Effector CD4-positive, alpha-beta T cell (primary cell): ENCODE data around the gene MAFF.

Experiments
- DNase-seq: peaks from one replicate; pipeline ENCODE4 v3.0.0-alpha.2; 2020

MAFF gene

GRCh38 chr22:38250643-38251340 lies 49.0 kb downstream of the MAFF start:
- DNase-seq = no peak

GRCh38 chr22:38251341-38251692 lies 49.5 kb downstream of the MAFF start:
- DNase-seq = no peak

GRCh38 chr22:38255697-38256096 lies 53.9 kb downstream of the MAFF start:
- no peak for DNase-seq

GRCh38 chr22:38257181-38257580 lies 55.4 kb downstream of the MAFF start:
- DNase-seq = no peak

GRCh38 chr22:38257650-38258250 lies 56.0 kb downstream of the MAFF start:
- no peak for DNase-seq

DNA sequence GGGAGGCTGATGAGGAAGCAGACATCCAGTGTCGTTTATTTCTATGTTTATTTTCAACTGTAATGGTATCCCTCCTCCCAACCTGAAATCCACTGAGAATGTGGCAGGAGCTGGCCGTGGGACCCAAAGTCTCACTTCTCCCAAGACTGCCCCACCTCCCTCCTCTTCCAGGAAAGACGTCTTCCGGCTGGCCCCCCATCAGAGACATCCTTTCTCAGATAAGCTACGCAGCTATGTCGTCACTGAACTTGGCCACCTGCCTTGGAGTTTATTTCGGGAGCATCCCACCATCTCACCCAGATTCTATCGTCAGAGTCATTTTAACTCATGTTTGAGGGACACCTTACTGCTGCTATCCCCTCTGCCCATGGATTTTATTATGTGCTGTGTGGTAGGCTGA lies 57.1 kb downstream of the MAFF start:
- no peak for DNase-seq

- no peak for DNase-seq
These were observed 57.6 kb downstream of the MAFF start for GRCh38 chr22:38259370-38259769.

- no peak for DNase-seq
These were observed 59.2 kb downstream of the MAFF start for GRCh38 chr22:38260761-38261681.

DNA sequence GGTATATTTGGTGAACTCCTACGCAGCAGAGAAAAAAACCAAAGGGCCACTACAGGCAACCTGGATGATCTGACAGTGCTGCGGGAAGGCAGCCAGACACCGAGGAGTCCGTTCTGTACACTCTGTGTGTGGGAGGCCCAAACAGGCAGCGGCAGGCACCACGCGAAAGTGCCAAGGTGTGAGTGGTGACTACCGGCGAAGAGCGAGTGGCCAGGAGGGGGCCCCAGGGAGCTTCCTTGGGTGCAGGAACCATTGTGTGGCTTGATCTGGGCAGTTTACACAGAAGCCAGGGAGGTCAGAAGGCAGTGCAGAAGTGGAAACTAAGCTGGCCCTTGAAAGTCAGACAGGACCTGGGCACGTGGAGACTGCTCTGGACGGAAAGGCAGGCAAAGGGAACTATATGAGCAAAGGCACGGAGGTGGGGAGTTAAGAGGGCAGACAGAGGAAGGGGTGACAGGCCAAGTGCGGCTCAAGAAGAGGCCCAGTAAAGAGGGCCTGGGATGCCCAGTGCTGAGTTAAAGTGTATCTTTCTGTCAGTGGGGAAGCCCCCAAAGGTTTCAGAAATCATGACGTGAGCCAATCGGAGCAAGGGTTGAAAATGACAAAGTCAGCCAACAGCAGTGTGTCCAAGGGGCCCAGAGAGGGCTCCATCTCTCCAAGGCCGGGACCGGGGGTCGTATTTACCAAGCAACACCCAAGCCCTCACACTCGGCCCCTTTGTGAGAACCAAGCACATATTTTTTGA lies 60.4 kb downstream of the MAFF start:
- DNase-seq = no peak

DNA sequence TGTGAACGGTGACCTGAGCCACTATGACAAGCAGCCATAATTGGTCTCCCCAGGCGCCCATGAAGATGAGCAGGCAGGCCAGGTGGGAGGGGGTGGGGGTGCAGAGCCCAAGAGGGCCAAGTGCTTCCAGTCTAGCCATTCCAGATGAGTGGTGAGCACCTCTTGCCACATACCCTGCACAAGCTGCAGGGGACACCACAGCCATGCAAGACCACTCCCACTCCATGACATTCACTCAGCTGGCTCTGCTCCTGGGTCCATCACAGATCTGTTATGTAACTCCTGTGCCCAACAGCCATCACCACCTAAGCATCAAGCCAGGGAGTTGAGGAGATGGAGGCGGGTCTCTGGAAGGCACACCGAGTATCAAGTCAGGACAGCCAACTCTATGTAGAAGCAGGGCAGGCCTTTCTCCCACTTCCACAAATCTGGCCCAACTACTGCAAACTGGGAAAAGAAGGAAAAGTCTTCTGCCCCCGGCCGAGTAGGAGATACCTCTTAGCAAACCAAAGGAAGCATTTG lies 62.6 kb downstream of the MAFF start:
- DNase-seq = no peak
